Neuronal stem cell (in vitro differentiated cells): Measurements from ENCODE around the gene OLFM1.
"Not testable (repeated sequence)": the region's sequence is repeated elsewhere in the genome, so short reads cannot be mapped to it uniquely, and the experiment has no call there.

Experiments
- DNase-seq: peaks from one replicate; pipeline ENCODE4 v3.0.0-alpha.2; 2013; ENCODE audit warnings: low spot score
- H2AFZ ChIP-seq: one replicate; pipeline ENCODE4 v1.6.1; 2013; ENCODE audit warnings: mild to moderate bottlenecking, low read length, inconsistent platforms
- H2AK5ac ChIP-seq: 2 replicates; pipeline ENCODE4 v1.6.1; 2013; ENCODE audit warnings: low read depth, mild to moderate bottlenecking, inconsistent platforms, low read length, moderate library complexity, mixed read lengths
- H2BK120ac ChIP-seq: 2 replicates; pipeline ENCODE4 v1.6.1; 2013; ENCODE audit warnings: low read depth, mild to moderate bottlenecking, inconsistent platforms, low read length, moderate library complexity, mixed read lengths
- H2BK12ac ChIP-seq: one replicate; pipeline ENCODE4 v1.6.1; 2013; ENCODE audit warnings: low read length, inconsistent platforms
- H2BK15ac ChIP-seq: 2 replicates; pipeline ENCODE4 v1.6.1; 2013; ENCODE audit warnings: mild to moderate bottlenecking, low read length, inconsistent platforms, mixed read lengths
- H2BK5ac ChIP-seq: one replicate; pipeline ENCODE4 v1.6.1; 2013; ENCODE audit warnings: inconsistent platforms, mild to moderate bottlenecking, low read length, moderate library complexity
- H3K14ac ChIP-seq: one replicate; pipeline ENCODE4 v1.6.1; 2013; ENCODE audit warnings: low read length, inconsistent platforms
- H3K18ac ChIP-seq: 2 replicates; pipeline ENCODE4 v1.6.1; 2013; ENCODE audit warnings: low read length, inconsistent platforms
- H3K23ac ChIP-seq: 2 replicates; pipeline ENCODE4 v1.6.1; 2013; ENCODE audit warnings: low read depth, mild to moderate bottlenecking, mixed read lengths, low read length, inconsistent platforms; ENCODE audit not compliant: poor library complexity
- H3K27ac ChIP-seq: replicated peaks from 3 replicates; pipeline ENCODE4 v1.5.1; 2013; ENCODE audit warnings: low read length, inconsistent platforms
- H3K27me3 ChIP-seq, 3 experiments: 2 replicates each; pipeline ENCODE4 v1.6.1; 2013; ENCODE audit warnings: low read length in 3 of 3, mild to moderate bottlenecking in 2 of 3, inconsistent platforms in 1 of 3, low read depth in 1 of 3, mixed read lengths in 1 of 3, moderate library complexity in 1 of 3; ENCODE audit not compliant: control insufficient read depth in 3 of 3, insufficient read depth in 3 of 3
- H3K36me3 ChIP-seq, 2 donors: replicated peaks in 1 of 2; 2 replicates each; pipeline ENCODE4 v1.6.1; 2013; ENCODE audit warnings: low read length in 2 of 2; ENCODE audit not compliant: control insufficient read depth in 2 of 2, insufficient read depth in 2 of 2
- H3K4ac ChIP-seq: 2 replicates; pipeline ENCODE4 v1.6.1; 2013; ENCODE audit warnings: inconsistent platforms, mild to moderate bottlenecking, low read length, moderate library complexity
- H3K4me1 ChIP-seq, 2 donors: 1 replicate in 1 of 2; 2 replicates in 1 of 2; pipeline ENCODE4 v1.6.1; 2013; ENCODE audit warnings: low read length in 2 of 2, low read depth in 1 of 2; ENCODE audit not compliant: control insufficient read depth in 2 of 2, insufficient read depth in 1 of 2
- H3K4me2 ChIP-seq: one replicate; pipeline ENCODE4 v1.6.1; 2013; ENCODE audit warnings: mild to moderate bottlenecking, low read length, inconsistent platforms; ENCODE audit not compliant: insufficient read depth, poor library complexity, severe bottlenecking
- H3K4me3 ChIP-seq, 2 donors: 2 replicates each; pipeline ENCODE4 v1.5.1; 2013; ENCODE audit warnings: low read length in 2 of 2, mild to moderate bottlenecking in 2 of 2, inconsistent platforms in 1 of 2, moderate library complexity in 1 of 2
- H3K79me1 ChIP-seq: one replicate; pipeline ENCODE4 v1.6.1; 2013; ENCODE audit warnings: low read depth, mild to moderate bottlenecking, inconsistent platforms, low read length, moderate library complexity
- H3K9ac ChIP-seq: one replicate; pipeline ENCODE4 v1.6.1; 2013; ENCODE audit warnings: mild to moderate bottlenecking, low read depth, low read length, inconsistent platforms; ENCODE audit not compliant: poor library complexity
- H3K9me3 ChIP-seq, 2 donors: replicated peaks in 1 of 2; 2 replicates each; pipeline versions ENCODE3 to v1.6.1; 2013; ENCODE audit warnings: low read length in 2 of 2, mild to moderate bottlenecking in 2 of 2, inconsistent platforms in 1 of 2, low read depth in 1 of 2, mixed read lengths in 1 of 2, moderate library complexity in 1 of 2; ENCODE audit not compliant: control insufficient read depth in 2 of 2, insufficient read depth in 1 of 2
- H4K8ac ChIP-seq: one replicate; pipeline ENCODE4 v1.6.1; 2013; ENCODE audit warnings: low read depth, mild to moderate bottlenecking, inconsistent platforms, low read length, moderate library complexity
- H4K91ac ChIP-seq: one replicate; pipeline ENCODE4 v1.6.1; 2013; ENCODE audit warnings: low read length, low read depth, mild to moderate bottlenecking, inconsistent platforms; ENCODE audit not compliant: poor library complexity
- WGBS, 2 donors: extraction: QIAGEN DNeasy Blood & Tissue Kit; methylation state at CpG; one replicate each; pipeline ENCODE4 v1.1.7; 2013; ENCODE audit warnings: missing lambda C conversion rate in 2 of 2, mixed read lengths in 1 of 2; ENCODE audit not compliant: insufficient read length in 2 of 2, insufficient replicate concordance in 1 of 2; ENCODE audit errors: extremely low coverage in 2 of 2; 5-methylcytosine and 5-hydroxymethylcytosine counted together

OLFM1 gene

GRCh38 chr9:135160862-135161261 lies 73.4 kb downstream of the OLFM1 start:
- Histone ChIP-seq H3K18ac (no peak overlapping the region), H3K4me2 (no peak overlapping the region), H2AFZ (no peak overlapping the region), H2AK5ac (no peak overlapping the region), H3K14ac (no peak overlapping the region), H4K91ac (no peak overlapping the region), H3K9ac (no peak overlapping the region), H2BK15ac (no peak overlapping the region), H3K79me1 (no peaks in the 10 kb centered on the region), H2BK5ac (no peak overlapping the region), H3K27ac (no peak overlapping the region), H3K4me3 (no peak overlapping the region), H3K36me3 (no peaks in the 10 kb centered on the region), H3K27me3 (peaks cover 0 to 15% (median 0%) of the 10 kb centered on the region in 3 experiments), H3K4ac (no peak overlapping the region), H3K23ac (no peak overlapping the region), H3K9me3 (no peaks in the 10 kb centered on the region), H2BK12ac (no peak overlapping the region), H4K8ac (no peak overlapping the region), H3K4me1 (peaks cover 0 to 3% of the 10 kb centered on the region in 2 donors), H2BK120ac (no peak overlapping the region)
- DNase-seq, result no peak
- WGBS, 2 donors, result no CpG with 5 or more reads among the region's 7 CpGs

- not testable (repeated sequence) for H2AK5ac ChIP-seq, H3K9ac ChIP-seq, H2BK5ac ChIP-seq, H3K23ac ChIP-seq, H2BK120ac ChIP-seq, H3K36me3 ChIP-seq, H4K8ac ChIP-seq, H3K4ac ChIP-seq, DNase-seq, H2BK15ac ChIP-seq, H3K9me3 ChIP-seq, H3K4me3 ChIP-seq, H3K4me1 ChIP-seq, H3K79me1 ChIP-seq, H2BK12ac ChIP-seq, H3K18ac ChIP-seq, H4K91ac ChIP-seq, H2AFZ ChIP-seq, H3K4me2 ChIP-seq, H3K27ac ChIP-seq, H3K14ac ChIP-seq
- WGBS, 2 donors, result no CpG with 5 or more reads among the region's 15 CpGs
- peaks cover 0 to 22% (median 0%) of the 10 kb centered on the region in 3 experiments for H3K27me3 ChIP-seq
Measured at GRCh38 chr9:135162599-135162998, 75.1 kb downstream of the OLFM1 start.

DNA sequence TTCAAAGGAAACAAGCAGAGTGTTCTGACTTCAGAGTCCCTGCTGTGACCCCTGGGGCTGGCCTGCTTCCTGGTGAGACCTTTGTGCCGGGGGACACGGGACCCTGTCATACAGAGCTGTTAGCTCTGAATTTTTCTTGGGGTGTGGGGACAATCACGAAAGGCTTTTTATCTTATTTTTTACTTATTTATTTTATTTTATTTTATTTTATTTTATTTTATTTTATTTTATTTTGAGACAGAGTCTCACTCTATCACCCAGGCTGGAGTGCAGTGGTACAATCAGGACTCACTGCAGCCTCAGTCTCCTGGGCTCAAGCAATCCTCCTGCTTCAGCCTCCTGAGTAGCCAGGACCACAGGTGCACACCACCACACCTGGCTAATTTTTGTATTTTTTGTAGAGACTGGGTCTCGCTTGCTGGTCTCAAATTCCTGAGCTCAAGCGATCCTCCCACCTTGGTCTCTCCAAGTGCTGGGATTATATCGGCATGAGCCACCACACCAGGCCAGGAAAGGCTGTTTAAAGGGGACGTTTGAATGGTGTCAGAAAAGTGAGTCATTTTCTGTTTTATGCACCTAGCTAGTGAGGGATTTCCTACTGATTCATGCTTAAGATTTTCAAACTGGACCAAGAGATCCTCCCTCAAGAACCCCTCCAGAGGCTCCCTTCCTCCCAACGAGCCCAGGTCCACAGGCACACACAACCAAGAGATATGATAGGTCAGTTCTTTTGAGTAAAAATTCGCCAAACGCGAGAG lies 75.7 kb downstream of the OLFM1 start:
- Histone ChIP-seq H2BK5ac (peak overlapping the region; percentile 13), H4K8ac (no peak overlapping the region), H3K4ac (no peak overlapping the region), H3K27ac (no peak overlapping the region), H3K9me3 (no peaks in the 10 kb centered on the region), H3K4me1 (peaks cover 0 to 2% of the 10 kb centered on the region in 2 donors), H3K23ac (no peak overlapping the region), H4K91ac (no peak overlapping the region), H2BK12ac (no peak overlapping the region), H3K9ac (no peak overlapping the region), H3K4me3 (no peak overlapping the region), H3K27me3 (peaks cover 0 to 26% (median 0%) of the 10 kb centered on the region in 3 experiments), H2AFZ (no peak overlapping the region), H3K4me2 (no peak overlapping the region), H2BK15ac (no peak overlapping the region), H3K79me1 (no peaks in the 10 kb centered on the region), H3K14ac (no peak overlapping the region), H2BK120ac (no peak overlapping the region), H2AK5ac (no peak overlapping the region), H3K18ac (no peak overlapping the region), H3K36me3 (no peaks in the 10 kb centered on the region)
- WGBS, 2 donors, result no CpG with 5 or more reads among the region's 11 CpGs
- no peak for DNase-seq

DNA sequence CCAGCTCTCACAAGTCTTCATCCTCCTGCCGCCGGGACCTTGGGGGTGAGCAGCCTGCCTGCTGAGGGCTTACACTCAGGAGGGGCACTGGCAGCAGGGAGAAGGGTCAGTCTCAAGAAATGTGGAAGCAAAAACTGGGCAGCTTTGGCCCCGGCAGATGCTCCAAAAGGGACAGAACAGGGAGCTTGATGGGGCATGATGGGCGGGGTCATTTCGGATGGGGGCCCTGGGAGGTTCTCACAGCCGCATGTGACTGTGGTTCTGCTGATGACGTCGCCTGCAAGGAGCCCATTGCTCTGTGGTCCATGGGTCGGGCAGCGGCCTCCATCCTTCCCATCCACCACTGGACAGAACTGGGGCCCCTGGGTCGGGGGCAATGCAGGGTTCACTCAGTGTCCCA lies 76.6 kb downstream of the OLFM1 start:
- DNase-seq, result no peak
- no peak overlapping the region for H2AFZ ChIP-seq
- no peak overlapping the region for H3K14ac ChIP-seq
- no peaks in the 10 kb centered on the region for H3K9me3 ChIP-seq
- H3K9ac ChIP-seq, result no peak overlapping the region
- H3K18ac ChIP-seq, result peak overlapping the region; percentile 27
- H3K4me3 ChIP-seq, result no peak overlapping the region
- H3K36me3 ChIP-seq, result no peaks in the 10 kb centered on the region
- no peak overlapping the region for H3K27ac ChIP-seq
- H4K91ac ChIP-seq, result no peak overlapping the region
- H3K4ac ChIP-seq, result no peak overlapping the region
- H3K4me1 ChIP-seq, result peaks cover 0 to 2% of the 10 kb centered on the region in 2 donors
- no peak overlapping the region for H3K4me2 ChIP-seq
- no peak overlapping the region for H2AK5ac ChIP-seq
- no peak overlapping the region for H2BK15ac ChIP-seq
- no peak overlapping the region for H2BK12ac ChIP-seq
- H4K8ac ChIP-seq, result no peak overlapping the region
- no peak overlapping the region for H2BK5ac ChIP-seq
- peaks cover 0 to 29% (median 0%) of the 10 kb centered on the region in 3 experiments for H3K27me3 ChIP-seq
- no peak overlapping the region for H2BK120ac ChIP-seq
- no peaks in the 10 kb centered on the region for H3K79me1 ChIP-seq
- no CpG with 5 or more reads among the region's 11 CpGs for WGBS, 2 donors
- H3K23ac ChIP-seq, result no peak overlapping the region
